ENCODE results near the gene VPS37D.
A peak's percentile ranks its signal among the peaks of the same experiment; 100 is the strongest.
"Not testable (repeated sequence)": the region's sequence is repeated elsewhere in the genome, so short reads cannot be mapped to it uniquely, and the experiment has no call there.

The VPS37D gene

DNA sequence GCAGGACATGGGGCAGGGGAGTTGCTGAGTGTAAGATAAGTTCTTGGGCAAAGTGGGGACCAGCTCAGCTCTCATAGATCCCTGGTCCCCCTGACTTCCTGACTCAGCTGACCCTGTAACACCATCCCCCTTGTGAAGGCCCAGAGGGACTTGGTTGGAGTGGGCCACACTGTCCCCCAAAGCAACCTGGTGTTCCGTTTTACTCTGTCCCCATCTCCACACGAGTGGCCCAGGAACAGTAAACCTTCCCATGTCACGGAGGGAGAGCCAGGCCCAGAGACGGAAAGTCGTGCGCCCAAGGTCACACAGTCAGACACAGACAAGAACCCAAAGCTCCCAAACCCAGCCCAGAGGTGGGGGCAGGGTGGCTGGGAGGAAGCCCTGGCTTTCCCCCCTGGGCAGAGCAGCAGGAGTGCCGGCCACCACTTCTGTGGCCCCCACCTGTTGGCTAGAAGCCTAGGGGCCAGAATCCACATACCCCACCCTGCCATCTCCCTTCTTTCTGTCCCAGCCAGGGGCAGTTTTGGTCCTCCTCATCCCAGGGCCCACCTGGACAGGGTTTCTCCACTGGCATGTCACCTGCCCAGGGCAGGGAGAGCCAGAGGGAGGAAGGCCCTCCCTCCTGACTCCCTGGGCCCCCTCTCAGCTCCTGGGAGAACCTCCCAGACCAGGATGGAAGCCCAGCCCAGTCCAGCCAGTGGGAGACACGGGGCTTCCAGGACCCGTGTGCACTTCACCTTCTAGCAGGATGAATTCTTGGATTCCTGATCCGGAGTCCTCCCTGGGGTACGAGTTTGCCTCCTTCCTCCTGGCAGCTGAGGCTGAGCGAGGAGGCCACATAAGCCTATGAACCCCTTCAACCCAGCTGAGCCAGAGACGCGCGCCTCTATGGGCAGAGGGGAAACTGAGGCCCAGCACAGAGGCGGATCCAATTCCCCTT lies 20.6 kb upstream of the VPS37D start:
- DNase-seq: no peak

DNA sequence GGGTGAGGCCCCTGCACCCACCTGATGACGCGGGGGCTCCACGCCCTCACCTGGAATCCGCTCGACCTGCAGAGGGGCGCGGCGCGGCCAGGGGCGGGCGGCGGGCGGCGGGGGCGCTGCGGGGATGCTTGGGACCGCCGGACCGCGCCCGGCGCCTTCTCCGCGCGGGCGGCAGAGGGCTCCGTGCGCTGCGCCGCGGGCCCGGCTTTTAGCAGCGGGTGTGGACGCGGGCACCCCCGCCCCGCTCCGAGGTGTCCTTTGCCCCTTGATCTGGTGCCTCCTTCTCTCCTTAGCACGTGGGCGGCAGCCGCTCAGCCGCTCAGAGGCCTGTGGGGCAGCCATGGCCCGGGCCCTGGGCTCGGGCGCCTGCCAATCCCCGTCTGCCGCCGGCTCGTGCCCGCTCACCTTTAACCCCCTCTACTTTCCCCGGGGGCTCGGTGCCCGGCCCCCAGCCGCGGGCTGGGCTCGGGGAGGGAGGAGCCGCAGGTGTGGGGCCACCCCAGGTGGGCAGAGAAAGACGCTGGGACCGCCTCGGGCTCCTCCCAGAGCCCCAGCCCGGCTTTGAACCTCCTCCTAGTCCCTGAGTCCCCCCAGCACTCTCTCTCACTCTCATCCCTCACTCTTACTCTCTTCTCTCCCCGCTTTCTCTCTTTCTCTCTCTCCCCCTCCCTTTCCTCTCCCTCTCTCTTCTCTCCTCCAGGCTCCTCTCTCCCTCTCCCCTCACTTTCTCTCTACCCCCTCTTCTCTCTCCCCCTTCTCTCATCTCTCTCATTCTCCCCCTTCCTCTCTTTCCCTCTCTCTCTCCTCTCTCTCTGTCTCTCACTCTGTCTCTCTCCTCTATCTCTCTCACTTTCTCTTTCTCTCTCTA lies 19.7 kb upstream of the VPS37D start:
- DNase-seq: peak; percentile 43

DNA sequence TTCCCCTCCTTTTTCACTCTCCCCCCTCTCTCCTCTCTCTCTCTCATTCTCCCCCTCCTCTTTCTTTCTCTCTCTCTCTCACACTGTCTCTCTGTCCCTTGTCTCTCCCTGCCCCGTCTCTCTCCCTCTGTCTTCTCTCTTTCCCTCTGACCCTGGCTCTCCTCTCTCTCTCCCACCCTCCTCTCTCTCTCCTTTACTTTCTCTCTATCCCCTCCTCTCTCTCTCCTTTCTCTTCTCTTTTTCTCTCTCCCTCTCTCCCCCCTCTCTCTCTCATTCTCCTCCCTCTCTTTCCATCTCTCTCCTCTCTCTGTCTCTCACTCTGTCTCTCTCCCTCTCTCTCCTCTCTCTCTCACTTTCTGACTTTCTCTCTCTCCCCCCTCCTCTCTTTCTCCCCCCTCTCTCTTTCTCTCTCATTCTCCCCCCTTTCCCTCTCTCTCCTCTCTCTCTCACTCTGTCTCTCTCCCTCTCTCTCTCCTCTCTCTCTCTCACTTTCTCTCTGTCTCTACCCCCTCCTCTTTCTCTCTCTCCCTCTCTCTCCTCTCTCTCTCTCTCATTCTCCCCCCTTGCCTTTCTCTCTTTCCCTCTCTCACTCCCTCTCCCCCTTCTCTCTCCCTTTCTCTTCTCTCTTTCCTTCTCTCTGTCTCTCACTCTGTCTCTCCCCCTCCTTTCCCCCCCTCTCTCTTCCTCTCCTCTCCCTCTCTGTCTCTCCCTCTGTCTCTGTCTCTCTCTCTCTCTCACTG lies 18.9 kb upstream of the VPS37D start:
- no peak for DNase-seq

GRCh38 chr7:73649576-73649975 lies 18.1 kb upstream of the VPS37D start:
- no peak for DNase-seq

DNA sequence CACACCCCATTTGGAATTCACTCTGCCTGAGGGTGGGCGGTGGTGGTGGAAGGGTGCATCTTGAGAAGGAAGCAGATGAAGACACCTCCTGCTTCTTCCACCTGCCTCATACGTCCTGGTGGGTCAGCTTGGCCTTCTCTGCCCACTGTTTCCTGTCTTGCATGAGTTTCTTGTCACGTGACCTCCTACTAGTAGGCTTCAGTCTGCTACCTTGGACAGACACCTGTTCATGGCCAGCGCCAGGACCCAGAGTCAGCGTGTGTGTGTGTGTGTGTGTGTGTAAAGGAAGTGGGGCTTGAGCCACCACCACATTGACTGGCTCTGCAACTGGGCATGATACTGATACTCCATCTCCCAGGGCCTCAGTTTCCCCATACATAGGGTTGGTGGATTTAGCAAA lies 17.1 kb upstream of the VPS37D start:
- no peak for DNase-seq

DNA sequence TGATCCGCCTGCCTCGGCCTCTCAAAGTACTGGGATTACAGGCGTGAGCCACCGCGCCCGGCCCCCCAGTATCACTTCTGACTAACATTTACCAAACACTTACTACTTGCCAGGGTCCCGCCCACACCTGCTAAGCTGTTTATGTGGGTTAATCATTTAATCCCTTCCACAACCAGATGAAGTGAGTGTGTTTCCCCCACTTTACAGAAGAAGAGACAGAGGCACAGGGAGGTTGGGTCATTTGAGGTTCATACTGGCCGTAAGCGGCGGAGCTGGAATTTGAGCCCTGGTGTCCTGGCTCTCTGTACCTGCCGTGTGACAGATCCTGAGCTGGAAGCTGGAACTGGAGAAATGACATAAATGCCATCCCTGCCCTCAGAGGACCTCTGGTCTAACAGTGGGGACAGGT lies 15.1 kb upstream of the VPS37D start:
- no peak for DNase-seq

- DNase-seq: not testable (repeated sequence)
Measured at GRCh38 chr7:73655309-73655708, 12.3 kb upstream of the VPS37D start.

DNA sequence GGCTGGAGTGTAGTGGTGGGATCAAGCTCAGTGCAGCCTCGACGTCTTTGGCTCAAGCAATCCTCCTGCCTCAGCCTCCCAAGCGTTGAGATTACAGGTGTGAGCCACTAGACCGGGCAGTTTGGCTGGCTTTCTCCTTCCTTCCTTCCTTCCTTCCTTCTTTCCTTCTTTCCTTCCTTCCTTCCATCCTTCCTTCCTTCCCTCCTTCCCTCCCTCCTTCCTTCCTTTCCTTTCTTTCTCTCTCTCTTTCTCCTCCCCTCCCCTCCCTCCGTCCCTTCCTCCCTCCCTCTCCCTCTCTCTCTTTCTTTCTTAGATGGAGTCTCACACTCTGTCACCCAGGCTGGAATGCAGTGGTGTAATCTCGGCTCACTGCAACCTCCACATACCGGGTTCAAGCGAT lies 7.6 kb upstream of the VPS37D start:
- DNase-seq: no peak

GRCh38 chr7:73660594-73660993 lies 7.0 kb upstream of the VPS37D start:
- DNase-seq: not testable (repeated sequence)

- no peak for DNase-seq
Measured at GRCh38 chr7:73663033-73663432, 4.6 kb upstream of the VPS37D start.

DNA sequence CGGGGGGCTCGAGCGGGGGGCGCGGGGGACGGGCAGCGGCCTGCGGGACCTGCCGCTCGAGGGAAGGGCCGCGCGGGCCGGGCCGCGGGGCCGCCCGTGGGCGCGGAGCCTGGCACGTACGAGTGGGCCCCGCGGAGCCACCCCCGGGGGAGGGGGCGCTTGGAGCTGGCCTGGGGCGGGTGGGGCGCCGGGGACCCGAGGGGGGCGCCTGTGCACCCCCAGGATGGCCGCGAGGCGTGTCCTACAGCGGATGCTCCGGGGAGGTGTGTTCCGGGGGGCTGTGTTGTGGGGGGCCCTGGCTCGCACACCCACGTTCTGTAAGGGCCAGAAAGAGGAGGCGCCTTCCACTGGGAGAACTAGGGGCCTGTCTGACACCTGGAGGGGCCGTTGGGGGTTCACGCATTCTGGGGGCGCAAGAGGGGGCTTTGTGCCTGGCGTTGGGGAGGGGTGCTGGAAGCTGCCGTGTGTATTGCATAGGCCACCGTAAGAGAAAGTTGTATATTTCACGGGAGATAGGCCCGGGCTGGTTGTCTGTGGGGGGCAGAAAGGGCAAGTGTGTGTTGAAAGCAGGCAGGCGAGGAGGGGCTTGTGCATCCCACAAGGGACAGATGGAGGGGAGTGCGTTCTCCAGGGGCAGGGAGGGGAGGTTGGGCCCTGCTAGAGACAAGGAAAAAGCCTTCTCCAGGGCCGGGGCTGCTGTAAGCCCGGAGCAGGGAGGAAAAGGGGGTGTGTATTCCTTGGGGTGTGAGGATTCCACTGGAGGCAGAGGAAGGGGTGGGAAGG lies 663 bp downstream of the VPS37D start:
- no peak for DNase-seq

DNA sequence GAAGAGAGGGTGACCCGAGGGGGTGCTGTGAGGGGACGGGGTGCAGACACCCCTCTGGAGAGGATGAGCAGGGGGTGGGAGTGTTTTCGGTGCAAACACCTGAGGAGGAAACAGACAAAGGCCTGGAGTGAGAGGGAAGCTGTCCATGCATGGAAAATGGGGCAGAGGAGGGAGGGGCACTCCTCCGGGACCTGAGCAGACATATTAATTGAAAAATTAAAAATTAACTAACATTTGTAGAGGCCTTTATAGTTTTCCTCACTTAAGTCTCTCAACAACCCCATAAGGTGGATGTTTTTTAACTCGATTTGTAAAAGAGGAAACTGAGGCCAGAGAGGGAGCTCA lies 1.2 kb downstream of the VPS37D start:
- DNase-seq: no peak

- DNase-seq: no peak
Measured at GRCh38 chr7:73669288-73669701, 1.7 kb downstream of the VPS37D start.

GRCh38 chr7:73669858-73670385 lies 2.3 kb downstream of the VPS37D start:
- no peak for DNase-seq

- DNase-seq: no peak
Measured at GRCh38 chr7:73671322-73671661, 3.7 kb downstream of the VPS37D start.

DNA sequence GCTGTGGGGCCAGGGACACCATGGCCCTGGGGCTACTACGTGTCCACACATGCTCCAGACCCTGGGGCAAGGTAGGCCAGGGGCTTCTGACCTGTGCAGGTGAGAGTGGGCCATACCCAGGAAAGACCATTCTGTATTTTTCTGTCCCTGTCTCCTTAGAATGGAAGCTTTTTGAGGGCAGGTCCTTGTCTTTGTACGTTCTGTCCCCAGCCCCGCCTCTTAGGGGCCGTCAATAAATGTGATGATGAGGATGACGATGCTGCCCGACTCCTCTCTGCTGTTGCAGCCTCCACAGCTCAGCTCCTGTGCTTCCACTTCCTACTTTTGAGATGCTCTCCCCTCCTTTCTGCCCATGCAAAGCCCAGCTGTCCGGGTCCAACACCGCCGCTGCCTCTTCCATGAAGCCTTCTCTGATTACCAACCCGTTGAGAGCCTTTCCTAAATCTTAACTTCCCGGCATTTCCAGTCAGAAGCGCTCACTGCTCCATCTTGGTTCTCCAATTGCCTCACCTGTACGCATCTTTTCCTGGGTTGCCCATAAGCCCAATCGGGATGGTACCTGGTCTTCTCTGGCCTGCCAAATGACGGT lies 4.3 kb downstream of the VPS37D start:
- no peak for DNase-seq

- DNase-seq: no peak
Measured at GRCh38 chr7:73674468-73675124, 7.0 kb downstream of the VPS37D start.

- DNase-seq: not testable (repeated sequence)
Measured at GRCh38 chr7:73676062-73676461, 8.4 kb downstream of the VPS37D start.

DNA sequence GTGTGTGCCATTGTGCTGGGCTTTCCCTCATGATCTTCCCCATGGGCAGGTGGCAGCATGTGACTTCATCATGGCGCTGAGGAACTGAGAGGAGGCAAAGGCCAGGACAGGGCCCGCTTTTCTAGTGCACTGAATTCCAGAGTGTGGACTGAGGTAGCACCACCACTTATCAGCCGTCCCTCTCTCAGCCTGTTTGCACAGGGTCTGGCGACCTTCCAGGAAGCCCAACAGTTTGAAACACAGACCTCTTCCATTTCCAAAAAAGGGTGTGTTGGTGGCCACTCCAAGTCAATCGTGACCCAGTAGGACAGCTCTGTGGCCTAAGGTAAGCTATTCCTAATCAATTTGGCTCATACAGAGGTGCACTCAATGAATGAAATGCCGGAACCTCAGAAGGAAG lies 11.2 kb downstream of the VPS37D start:
- DNase-seq: no peak

- DNase-seq: no peak
Measured at GRCh38 chr7:73679709-73680108, 12.1 kb downstream of the VPS37D start.

GRCh38 chr7:73680501-73680900 lies 12.9 kb downstream of the VPS37D start:
- no peak for DNase-seq

Measured in CD4-positive, alpha-beta T cell treated with Interleukin-17A for 4 hours (primary cell).